Rectal smooth muscle tissue (tissue), 1 donor: ENCODE measurements around the gene CLTRN.
"Not testable (repeated sequence)": the region's sequence is repeated elsewhere in the genome, so short reads cannot be mapped to it uniquely, and the experiment has no call there.

Experiments
- H3K27ac ChIP-seq: one replicate; pipeline ENCODE4 v1.7.0; 2013; ENCODE audit warnings: low read depth, low read length, inconsistent platforms
- H3K27me3 ChIP-seq: one replicate; pipeline ENCODE4 v1.7.0; 2013; ENCODE audit warnings: low read length; ENCODE audit not compliant: control insufficient read depth, insufficient read depth
- H3K36me3 ChIP-seq: one replicate; pipeline ENCODE4 v1.7.0; 2013; ENCODE audit warnings: low read length; ENCODE audit not compliant: control insufficient read depth, insufficient read depth
- H3K4me1 ChIP-seq: one replicate; pipeline ENCODE4 v1.7.0; 2013; ENCODE audit warnings: low read length; ENCODE audit not compliant: control insufficient read depth, insufficient read depth
- H3K4me3 ChIP-seq: one replicate; pipeline ENCODE4 v1.7.0; 2013; ENCODE audit warnings: low read length
- H3K9ac ChIP-seq: one replicate; pipeline ENCODE4 v1.7.0; 2013; ENCODE audit warnings: low read length

Gene CLTRN

GRCh38 chrX:15664487-15665444 is at the start of gene CLTRN:
Gene CLTRN (minus strand): TSS chrX:15664805. CDS start chrX:15664775, 30 bp downstream.
- no peaks in the 10 kb centered on the region for H3K4me1 ChIP-seq
- H3K36me3 ChIP-seq, result no peaks in the 10 kb centered on the region
- H3K27ac ChIP-seq, result no peak within 1 kb of the TSS
- no peak within 1 kb of the TSS for H3K9ac ChIP-seq
- no peak within 1 kb of the TSS for H3K4me3 ChIP-seq
- H3K27me3 ChIP-seq, result peaks cover 2% of the 10 kb centered on the region

GRCh38 chrX:15704273-15704672 is 39.7 kb upstream of the CLTRN start:
- H3K36me3 ChIP-seq, H3K4me1 ChIP-seq, H3K27me3 ChIP-seq, H3K4me3 ChIP-seq, H3K9ac ChIP-seq, H3K27ac ChIP-seq: not testable (repeated sequence)

GRCh38 chrX:15703809-15704208 is 39.2 kb upstream of the CLTRN start:
- not testable (repeated sequence) for H3K36me3 ChIP-seq, H3K9ac ChIP-seq, H3K4me1 ChIP-seq, H3K4me3 ChIP-seq, H3K27ac ChIP-seq, H3K27me3 ChIP-seq

GRCh38 chrX:15702488-15703371 is 38.1 kb upstream of the CLTRN start:
- Histone ChIP-seq H3K27ac (no peak overlapping the region), H3K36me3 (no peaks in the 10 kb centered on the region), H3K9ac (no peak overlapping the region), H3K4me1 (no peaks in the 10 kb centered on the region), H3K4me3 (no peak overlapping the region), H3K27me3 (no peaks in the 10 kb centered on the region)

GRCh38 chrX:15696516-15696915 is 31.9 kb upstream of the CLTRN start:
- no peaks in the 10 kb centered on the region for H3K27me3 ChIP-seq
- H3K9ac ChIP-seq, result no peak overlapping the region
- no peak overlapping the region for H3K4me3 ChIP-seq
- H3K36me3 ChIP-seq, result no peaks in the 10 kb centered on the region
- H3K4me1 ChIP-seq, result no peaks in the 10 kb centered on the region
- no peak overlapping the region for H3K27ac ChIP-seq

- Histone ChIP-seq H3K4me3 (no peak overlapping the region), H3K9ac (no peak overlapping the region), H3K4me1 (no peaks in the 10 kb centered on the region), H3K27me3 (no peaks in the 10 kb centered on the region), H3K36me3 (peaks cover 4% of the 10 kb centered on the region), H3K27ac (no peak overlapping the region)
Observed at GRCh38 chrX:15694941-15695451, 30.4 kb upstream of the CLTRN start.

- no peaks in the 10 kb centered on the region for H3K27me3 ChIP-seq
- no peak overlapping the region for H3K9ac ChIP-seq
- H3K4me3 ChIP-seq, result no peak overlapping the region
- H3K4me1 ChIP-seq, result no peaks in the 10 kb centered on the region
- H3K36me3 ChIP-seq, result peaks cover 6% of the 10 kb centered on the region
- H3K27ac ChIP-seq, result no peak overlapping the region
Observed at GRCh38 chrX:15686818-15687685, 22.4 kb upstream of the CLTRN start.

- Histone ChIP-seq H3K9ac (no peak overlapping the region), H3K27me3 (no peaks in the 10 kb centered on the region), H3K4me1 (no peaks in the 10 kb centered on the region), H3K27ac (no peak overlapping the region), H3K4me3 (no peak overlapping the region), H3K36me3 (peaks cover 2% of the 10 kb centered on the region)
Observed at GRCh38 chrX:15683193-15683592, 18.6 kb upstream of the CLTRN start.

GRCh38 chrX:15681433-15681832 is 16.8 kb upstream of the CLTRN start:
- Histone ChIP-seq H3K27ac (no peak overlapping the region), H3K9ac (no peak overlapping the region), H3K4me1 (peaks cover 1% of the 10 kb centered on the region), H3K27me3 (no peaks in the 10 kb centered on the region), H3K4me3 (no peak overlapping the region), H3K36me3 (peaks cover 2% of the 10 kb centered on the region)

GRCh38 chrX:15680401-15680800 is 15.8 kb upstream of the CLTRN start:
- Histone ChIP-seq H3K4me3 (no peak overlapping the region), H3K36me3 (peaks cover 2% of the 10 kb centered on the region), H3K27me3 (no peaks in the 10 kb centered on the region), H3K27ac (no peak overlapping the region), H3K4me1 (peaks cover 7% of the 10 kb centered on the region), H3K9ac (no peak overlapping the region)

GRCh38 chrX:15679246-15679645 is 14.6 kb upstream of the CLTRN start:
- no peaks in the 10 kb centered on the region for H3K36me3 ChIP-seq
- H3K27me3 ChIP-seq, result no peaks in the 10 kb centered on the region
- H3K4me3 ChIP-seq, result no peak overlapping the region
- peaks cover 8% of the 10 kb centered on the region for H3K4me1 ChIP-seq
- no peak overlapping the region for H3K9ac ChIP-seq
- no peak overlapping the region for H3K27ac ChIP-seq
